ENCODE data around the gene LRRC70.

DNA sequence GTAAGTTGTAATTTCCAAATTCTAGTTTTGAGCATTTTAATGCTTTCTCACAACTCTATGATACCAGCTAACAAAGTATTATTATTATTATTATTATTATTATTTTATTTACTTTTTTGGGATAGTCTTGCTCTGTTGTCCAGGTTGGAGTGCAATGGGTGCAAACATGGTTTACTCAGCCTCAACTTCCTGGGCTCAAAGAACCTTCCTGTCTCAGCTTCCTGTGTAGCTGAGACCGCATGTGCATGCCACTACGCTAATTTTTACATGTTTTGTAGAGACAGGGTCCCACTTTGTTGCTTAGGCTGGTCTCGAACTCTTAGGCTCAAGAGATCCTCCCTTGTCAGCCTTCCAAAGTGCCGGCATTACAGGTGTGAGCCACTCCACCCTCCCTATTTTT is 27.0 kb downstream of the LRRC70 start:
- TF ChIP-seq, protein P1, sequence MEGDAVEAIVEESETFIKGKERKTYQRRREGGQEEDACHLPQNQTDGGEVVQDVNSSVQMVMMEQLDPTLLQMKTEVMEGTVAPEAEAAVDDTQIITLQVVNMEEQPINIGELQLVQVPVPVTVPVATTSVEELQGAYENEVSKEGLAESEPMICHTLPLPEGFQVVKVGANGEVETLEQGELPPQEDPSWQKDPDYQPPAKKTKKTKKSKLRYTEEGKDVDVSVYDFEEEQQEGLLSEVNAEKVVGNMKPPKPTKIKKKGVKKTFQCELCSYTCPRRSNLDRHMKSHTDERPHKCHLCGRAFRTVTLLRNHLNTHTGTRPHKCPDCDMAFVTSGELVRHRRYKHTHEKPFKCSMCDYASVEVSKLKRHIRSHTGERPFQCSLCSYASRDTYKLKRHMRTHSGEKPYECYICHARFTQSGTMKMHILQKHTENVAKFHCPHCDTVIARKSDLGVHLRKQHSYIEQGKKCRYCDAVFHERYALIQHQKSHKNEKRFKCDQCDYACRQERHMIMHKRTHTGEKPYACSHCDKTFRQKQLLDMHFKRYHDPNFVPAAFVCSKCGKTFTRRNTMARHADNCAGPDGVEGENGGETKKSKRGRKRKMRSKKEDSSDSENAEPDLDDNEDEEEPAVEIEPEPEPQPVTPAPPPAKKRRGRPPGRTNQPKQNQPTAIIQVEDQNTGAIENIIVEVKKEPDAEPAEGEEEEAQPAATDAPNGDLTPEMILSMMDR (IDR thresholded peaks at IDR 0.05) = no peak
- no peak for TF ChIP-seq POLR2A (IDR thresholded peaks at IDR 0.05)

All from esophagus squamous epithelium (tissue), 4 donors.